GM12864 (cell line): ENCODE results near the gene CCSER1.

ENCODE experiments used
- DNase-seq: peaks from one replicate; pipeline ENCODE4 v3.0.0-alpha.2; 2011; ENCODE audit warnings: low read depth
- H3K4me3 ChIP-seq: 2 replicates; pipeline ENCODE4 v1.5.1; 2011; ENCODE audit warnings: mild to moderate bottlenecking, low read depth, low read length, control low read depth
- TF ChIP-seq, protein P1 (sequence below): IDR thresholded peaks from 2 replicates; pipeline ENCODE4 v1.5.1; 2011; ENCODE audit warnings: low read depth, mild to moderate bottlenecking, moderate library complexity, low read length, control low read depth, inconsistent platforms; ENCODE audit errors: missing control alignments

Gene CCSER1

DNA sequence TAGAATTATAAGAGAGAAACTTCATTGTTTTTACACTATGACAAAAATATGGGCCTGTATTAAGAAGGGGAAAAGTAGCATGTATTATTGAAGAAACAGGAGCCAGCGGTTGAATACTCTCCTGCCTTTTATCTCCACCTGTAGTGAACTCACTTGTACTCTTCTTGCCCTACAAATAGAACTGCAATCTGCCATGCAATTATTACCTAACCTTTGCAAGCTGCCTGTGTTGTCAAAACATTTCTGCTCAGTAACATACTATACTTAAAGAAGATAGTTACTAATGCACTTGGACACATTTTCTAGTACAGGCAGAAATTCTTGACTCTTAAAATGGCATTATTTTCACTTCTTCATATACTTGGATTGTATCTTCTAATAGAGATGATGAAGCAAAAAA is 1358.2 kb downstream of the CCSER1 start:
- no peak for DNase-seq
- TF ChIP-seq, protein P1, sequence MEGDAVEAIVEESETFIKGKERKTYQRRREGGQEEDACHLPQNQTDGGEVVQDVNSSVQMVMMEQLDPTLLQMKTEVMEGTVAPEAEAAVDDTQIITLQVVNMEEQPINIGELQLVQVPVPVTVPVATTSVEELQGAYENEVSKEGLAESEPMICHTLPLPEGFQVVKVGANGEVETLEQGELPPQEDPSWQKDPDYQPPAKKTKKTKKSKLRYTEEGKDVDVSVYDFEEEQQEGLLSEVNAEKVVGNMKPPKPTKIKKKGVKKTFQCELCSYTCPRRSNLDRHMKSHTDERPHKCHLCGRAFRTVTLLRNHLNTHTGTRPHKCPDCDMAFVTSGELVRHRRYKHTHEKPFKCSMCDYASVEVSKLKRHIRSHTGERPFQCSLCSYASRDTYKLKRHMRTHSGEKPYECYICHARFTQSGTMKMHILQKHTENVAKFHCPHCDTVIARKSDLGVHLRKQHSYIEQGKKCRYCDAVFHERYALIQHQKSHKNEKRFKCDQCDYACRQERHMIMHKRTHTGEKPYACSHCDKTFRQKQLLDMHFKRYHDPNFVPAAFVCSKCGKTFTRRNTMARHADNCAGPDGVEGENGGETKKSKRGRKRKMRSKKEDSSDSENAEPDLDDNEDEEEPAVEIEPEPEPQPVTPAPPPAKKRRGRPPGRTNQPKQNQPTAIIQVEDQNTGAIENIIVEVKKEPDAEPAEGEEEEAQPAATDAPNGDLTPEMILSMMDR = no peak
- H3K4me3 ChIP-seq = no peak overlapping the region

DNA sequence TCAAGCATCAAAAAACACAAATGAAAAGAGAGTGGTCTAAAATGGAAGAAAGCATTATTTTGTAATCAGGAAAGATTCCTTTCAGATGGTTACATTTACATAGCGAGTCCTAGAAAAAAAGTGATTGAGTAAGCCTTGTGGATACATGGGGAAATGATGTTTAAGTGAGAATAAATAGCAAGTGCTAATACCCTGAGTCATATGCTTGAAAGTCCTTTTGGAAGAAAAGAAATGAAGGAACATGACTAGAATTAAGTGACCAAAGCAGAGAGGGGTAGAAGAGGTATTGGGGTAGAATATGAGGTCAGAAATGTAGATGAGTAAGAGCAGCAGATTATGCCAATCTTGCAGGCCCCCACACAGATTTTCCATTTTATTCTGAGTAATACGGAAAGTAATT is 1361.8 kb downstream of the CCSER1 start:
- TF ChIP-seq, protein P1 = no peak
- no peak for DNase-seq
- no peak overlapping the region for H3K4me3 ChIP-seq

DNA sequence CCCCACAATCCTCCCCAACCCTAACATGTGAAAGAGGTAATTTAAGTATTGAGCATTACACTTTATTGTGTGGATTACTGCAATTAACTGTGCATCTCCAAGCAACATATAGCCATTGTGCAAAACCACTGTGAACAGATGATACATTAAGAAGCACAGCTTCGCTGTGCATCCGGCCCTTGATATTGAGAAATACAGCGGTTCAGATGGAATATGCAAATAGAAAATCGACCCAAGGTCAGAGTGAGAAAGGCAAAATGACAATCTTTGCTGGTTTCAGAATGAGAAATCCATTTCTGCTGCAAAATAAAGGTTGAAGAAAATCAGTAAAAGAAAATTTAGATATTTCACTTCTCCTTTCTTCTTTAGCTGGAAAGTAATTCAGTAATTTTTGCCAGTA is 1370.7 kb downstream of the CCSER1 start:
- TF ChIP-seq, protein P1 = no peak
- no peak overlapping the region for H3K4me3 ChIP-seq
- DNase-seq = no peak

DNA sequence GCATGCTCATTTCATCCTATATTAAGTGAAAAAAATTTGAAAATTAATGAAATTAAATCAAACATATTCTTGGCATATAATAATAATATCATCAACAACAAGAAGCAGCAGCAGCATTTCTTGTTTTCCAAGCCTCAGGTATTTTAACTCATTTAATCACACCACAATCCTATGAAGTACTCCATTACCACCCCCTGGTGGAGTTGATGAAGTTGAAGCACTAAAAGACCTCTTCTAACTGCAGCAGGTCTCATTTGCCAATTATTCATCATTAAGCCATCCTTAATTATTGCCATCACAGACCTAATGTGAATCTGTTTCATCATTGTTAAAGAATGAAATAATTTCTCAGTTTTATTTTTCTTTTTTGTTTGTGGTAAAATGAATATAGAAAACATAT is 1375.2 kb downstream of the CCSER1 start:
- TF ChIP-seq, protein P1 = no peak
- no peak for DNase-seq
- no peak overlapping the region for H3K4me3 ChIP-seq

DNA sequence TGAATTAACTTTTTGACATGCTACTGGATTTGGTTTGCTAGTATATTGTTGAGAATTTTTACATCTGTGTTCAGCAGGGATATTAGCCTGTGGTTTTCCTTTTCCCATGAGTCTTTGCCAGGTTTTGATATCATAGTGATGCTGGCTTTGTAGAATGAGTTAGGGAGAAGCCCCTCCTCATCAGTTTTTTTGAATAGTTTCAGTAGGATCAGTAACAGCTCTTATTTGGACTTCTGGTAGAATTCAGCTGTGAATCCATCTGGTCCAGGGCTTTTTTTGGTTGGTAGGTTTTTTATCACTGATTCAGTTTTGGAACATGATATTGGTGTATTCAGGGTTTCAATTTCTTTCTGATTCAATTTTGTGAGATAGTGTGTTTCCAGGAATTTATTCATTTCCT is 1386.1 kb downstream of the CCSER1 start:
- TF ChIP-seq, protein P1 = no peak
- no peak for DNase-seq
- H3K4me3 ChIP-seq = no peak overlapping the region

DNA sequence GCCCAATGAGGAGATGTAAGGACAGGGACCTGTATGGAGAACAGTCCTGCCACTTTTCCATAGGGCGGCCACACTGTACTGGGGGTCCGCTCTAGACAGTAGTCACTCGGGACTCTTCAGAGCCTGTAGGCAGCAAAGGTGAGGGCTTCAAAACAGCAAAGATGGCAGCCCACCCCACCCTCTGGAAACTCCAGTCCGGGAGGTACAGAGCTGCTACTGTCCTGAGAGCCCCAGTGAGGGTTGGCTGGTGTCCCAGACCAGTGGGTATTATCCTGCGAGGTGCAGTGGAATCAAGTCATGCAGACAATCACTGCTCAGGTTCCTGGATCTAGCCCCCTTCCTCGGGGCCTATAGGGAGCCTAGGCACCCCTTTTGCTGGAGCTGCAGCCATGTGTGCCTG is 1392.0 kb downstream of the CCSER1 start:
- H3K4me3 ChIP-seq = no peak overlapping the region
- no peak for DNase-seq
- TF ChIP-seq, protein P1 = no peak

DNA sequence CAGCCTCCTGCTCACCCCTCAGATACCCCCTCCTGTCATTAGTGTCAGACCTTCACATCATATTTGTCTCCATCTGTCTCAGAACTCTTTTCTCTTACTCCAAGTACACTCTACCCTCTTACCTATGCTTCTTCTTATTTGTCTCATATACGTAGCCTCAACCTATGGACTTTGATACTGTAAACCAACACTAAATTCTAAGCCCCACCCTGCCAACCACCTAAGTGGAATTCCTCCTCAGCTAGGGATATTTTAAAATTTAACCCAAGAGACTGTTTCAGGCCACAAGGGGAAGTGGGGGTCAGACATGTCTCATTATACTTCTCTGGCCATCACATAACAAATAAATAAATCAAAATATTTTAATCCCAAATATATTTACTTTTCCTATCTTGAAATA is 1398.4 kb downstream of the CCSER1 start:
- no peak for DNase-seq
- TF ChIP-seq, protein P1 = no peak
- H3K4me3 ChIP-seq = no peak overlapping the region
